NB4 (cell line): ENCODE results near the gene TLCD1.

Source experiments
- DNase-seq: peaks from one replicate; pipeline ENCODE4 v3.0.0; 2010; ENCODE audit warnings: low read depth
- H3K4me3 ChIP-seq: one replicate; pipeline ENCODE4 v1.5.1; 2011; ENCODE audit warnings: mild to moderate bottlenecking, low read depth, low read length, moderate library complexity
- CTCF ChIP-seq: IDR thresholded peaks from one replicate; pipeline ENCODE4 v1.5.1; 2012; ENCODE audit warnings: low read depth, low read length
- MAX ChIP-seq: IDR thresholded peaks from 2 replicates; pipeline ENCODE4 v1.6.1; 2011; ENCODE audit warnings: low read depth, low read length
- MYC ChIP-seq: IDR thresholded peaks from 2 replicates; pipeline ENCODE4 v1.6.1; 2011; ENCODE audit warnings: low read depth, low read length
- POLR2A ChIP-seq: IDR thresholded peaks from 2 replicates; pipeline ENCODE4 v1.6.1; 2011; ENCODE audit warnings: mild to moderate bottlenecking; ENCODE audit not compliant: insufficient read length; ENCODE audit errors: extremely low read depth

TLCD1 gene

GRCh38 chr17:28704219-28704858 lies 21.7 kb downstream of the TLCD1 start:
- DNase-seq = no peak
- no peak overlapping the region for H3K4me3 ChIP-seq
- TF ChIP-seq MAX = no peak
- TF ChIP-seq POLR2A = no peak

- H3K4me3 ChIP-seq = no peak overlapping the region
- DNase-seq = no peak
- TF ChIP-seq MYC = no peak
- no peak for TF ChIP-seq POLR2A
- no peak for TF ChIP-seq CTCF
- no peak for TF ChIP-seq MAX
Observed at GRCh38 chr17:28703552-28704218, 22.3 kb downstream of the TLCD1 start.

- H3K4me3 ChIP-seq = no peak overlapping the region
- no peak for TF ChIP-seq CTCF
- no peak for TF ChIP-seq POLR2A
- TF ChIP-seq MYC = no peak
- no peak for TF ChIP-seq MAX
- no peak for DNase-seq
Observed at GRCh38 chr17:28702752-28703150, 23.3 kb downstream of the TLCD1 start.

- no peak overlapping the region for H3K4me3 ChIP-seq
- no peak for DNase-seq
- TF ChIP-seq MAX = no peak
- TF ChIP-seq MYC = no peak
- no peak for TF ChIP-seq CTCF
- TF ChIP-seq POLR2A = no peak
Observed at GRCh38 chr17:28702026-28702751, 23.8 kb downstream of the TLCD1 start.

- no peak for TF ChIP-seq MYC
- TF ChIP-seq POLR2A = no peak
- TF ChIP-seq MAX = no peak
- TF ChIP-seq CTCF = no peak
- no peak for DNase-seq
- H3K4me3 ChIP-seq = no peak overlapping the region
Observed at GRCh38 chr17:28700830-28701492, 25.1 kb downstream of the TLCD1 start.
